ENCODE results near the gene PLOD2. TPM values are rescaled to one million over a fixed set of nuclear protein-coding genes. Genes with fewer than 3 reads are reported as not detected.

PLOD2 gene
- total RNA-seq, 1 experiment from 2014 or later: 19.3 TPM

DNA sequence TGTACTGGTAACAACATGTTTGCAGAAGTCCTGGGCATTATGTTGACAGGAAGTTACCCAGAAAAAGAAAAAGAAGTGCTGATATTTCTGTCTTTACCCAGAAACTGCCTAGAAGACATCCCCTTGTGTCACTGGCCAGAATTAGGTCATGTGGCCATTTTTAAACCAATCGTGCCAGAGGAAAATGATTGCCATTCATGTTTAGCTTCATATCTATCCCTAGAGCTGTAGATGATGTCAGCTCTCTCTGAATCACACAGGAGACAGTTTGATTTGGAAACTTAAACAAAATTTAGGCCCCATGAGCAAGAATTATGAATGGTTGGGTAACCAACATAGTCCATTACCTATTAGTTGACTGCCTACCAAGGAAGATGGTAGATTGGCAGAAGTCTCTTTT lies 8.9 kb upstream of the PLOD2 start:
- peaks cover 8% of the 10 kb centered on the region in 2 experiments for H3K4me1 Mint-ChIP-seq
- H3K18ac ChIP-seq (ENCODE audit: insufficient read length, low read depth, low read length): no peak overlapping the region
- H4K20me1 ChIP-seq (ENCODE audit: control insufficient read depth, insufficient read depth, insufficient read length): no peaks in the 10 kb centered on the region
- no peaks in the 10 kb centered on the region for H3K27me3 ChIP-seq (ENCODE audit: insufficient read depth, low read length)
- H3K79me2 ChIP-seq (ENCODE audit: insufficient read depth, low read length): no peaks in the 10 kb centered on the region
- H3K4me3 Mint-ChIP-seq: no peak overlapping the region
- H4K8ac ChIP-seq (replicated peaks; ENCODE audit: insufficient read length, low read depth, low read length): no peak overlapping the region
- TF ChIP-seq, protein P1, sequence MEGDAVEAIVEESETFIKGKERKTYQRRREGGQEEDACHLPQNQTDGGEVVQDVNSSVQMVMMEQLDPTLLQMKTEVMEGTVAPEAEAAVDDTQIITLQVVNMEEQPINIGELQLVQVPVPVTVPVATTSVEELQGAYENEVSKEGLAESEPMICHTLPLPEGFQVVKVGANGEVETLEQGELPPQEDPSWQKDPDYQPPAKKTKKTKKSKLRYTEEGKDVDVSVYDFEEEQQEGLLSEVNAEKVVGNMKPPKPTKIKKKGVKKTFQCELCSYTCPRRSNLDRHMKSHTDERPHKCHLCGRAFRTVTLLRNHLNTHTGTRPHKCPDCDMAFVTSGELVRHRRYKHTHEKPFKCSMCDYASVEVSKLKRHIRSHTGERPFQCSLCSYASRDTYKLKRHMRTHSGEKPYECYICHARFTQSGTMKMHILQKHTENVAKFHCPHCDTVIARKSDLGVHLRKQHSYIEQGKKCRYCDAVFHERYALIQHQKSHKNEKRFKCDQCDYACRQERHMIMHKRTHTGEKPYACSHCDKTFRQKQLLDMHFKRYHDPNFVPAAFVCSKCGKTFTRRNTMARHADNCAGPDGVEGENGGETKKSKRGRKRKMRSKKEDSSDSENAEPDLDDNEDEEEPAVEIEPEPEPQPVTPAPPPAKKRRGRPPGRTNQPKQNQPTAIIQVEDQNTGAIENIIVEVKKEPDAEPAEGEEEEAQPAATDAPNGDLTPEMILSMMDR (conservative IDR thresholded peaks at IDR 0.05): no peak
- H2AFZ ChIP-seq (ENCODE audit: low read length): no peak overlapping the region
- H3K27ac ChIP-seq (ENCODE audit: insufficient read length, low read depth, low read length): no peak overlapping the region
- H2BK5ac ChIP-seq (ENCODE audit: insufficient read length, low read length): no peak overlapping the region
- no peak overlapping the region for H3K9ac ChIP-seq (ENCODE audit: extremely low read depth, insufficient read length, low read length)
- no peak overlapping the region for H3K27ac Mint-ChIP-seq
- no peak overlapping the region for H3K14ac ChIP-seq (ENCODE audit: insufficient read depth, low read length)
- no peaks in the 10 kb centered on the region for H3K27me3 Mint-ChIP-seq (ENCODE audit: low read depth)
- no peak overlapping the region for H2BK12ac ChIP-seq (ENCODE audit: insufficient read length, low read depth, low read length)
- no peaks in the 10 kb centered on the region for H3K23me2 ChIP-seq (ENCODE audit: insufficient read length, low read depth, low read length, poor library complexity, severe bottlenecking)
- H3T11ph ChIP-seq (ENCODE audit: low read length): no peak overlapping the region
- H2BK15ac ChIP-seq (ENCODE audit: low read depth, low read length): no peak overlapping the region
- no peaks in the 10 kb centered on the region for H3K79me1 ChIP-seq (ENCODE audit: insufficient read depth, low read depth, low read length, poor library complexity, severe bottlenecking)
- no peak for DNase-seq
- H3K23ac ChIP-seq (ENCODE audit: insufficient read length, low read depth, low read length): no peak overlapping the region
- no peak overlapping the region for H3K4me2 ChIP-seq (ENCODE audit: insufficient read depth, insufficient read length, low read length)
- H2AK5ac ChIP-seq (ENCODE audit: insufficient read length, low read length): no peak overlapping the region
- H2BK20ac ChIP-seq (ENCODE audit: low read depth, low read length, poor library complexity, severe bottlenecking): no peak overlapping the region
- H2BK120ac ChIP-seq (ENCODE audit: low read depth, low read length, poor library complexity, severe bottlenecking): no peak overlapping the region
- no peak overlapping the region for H4K5ac ChIP-seq (ENCODE audit: insufficient read length, low read depth, low read length)
- no peaks in the 10 kb centered on the region; a peak in 1 of 5 replicates for H3K9me3 Mint-ChIP-seq
- no peak overlapping the region for H3K56ac ChIP-seq (ENCODE audit: insufficient read length, low read depth, low read length)
- peaks cover 3% of the 10 kb centered on the region; the same call in 1 of the 2 replicates for H3K4me1 ChIP-seq (ENCODE audit: insufficient read depth, low read length)
- no peak overlapping the region for H4K91ac ChIP-seq (ENCODE audit: insufficient read length, low read depth, low read length)
- H3K4ac ChIP-seq (ENCODE audit: low read depth, low read length): no peak overlapping the region
- H3K36me3 Mint-ChIP-seq (ENCODE audit: insufficient read depth in 1 of 3, low read depth in 3 of 3): no peaks in the 10 kb centered on the region
- H3K9me3 ChIP-seq (ENCODE audit: control insufficient read depth, low read depth, low read length): no peaks in the 10 kb centered on the region
- WGBS (ENCODE audit: extremely low coverage, insufficient read length, low lambda C conversion rate): no CpG with 5 or more reads among the region's 1 CpG

All from H9 (cell line).